ENCODE data around the gene DIAPH3.
"Not testable (repeated sequence)": the region's sequence is repeated elsewhere in the genome, so short reads cannot be mapped to it uniquely, and the experiment has no call there.

Gene DIAPH3, protein sequence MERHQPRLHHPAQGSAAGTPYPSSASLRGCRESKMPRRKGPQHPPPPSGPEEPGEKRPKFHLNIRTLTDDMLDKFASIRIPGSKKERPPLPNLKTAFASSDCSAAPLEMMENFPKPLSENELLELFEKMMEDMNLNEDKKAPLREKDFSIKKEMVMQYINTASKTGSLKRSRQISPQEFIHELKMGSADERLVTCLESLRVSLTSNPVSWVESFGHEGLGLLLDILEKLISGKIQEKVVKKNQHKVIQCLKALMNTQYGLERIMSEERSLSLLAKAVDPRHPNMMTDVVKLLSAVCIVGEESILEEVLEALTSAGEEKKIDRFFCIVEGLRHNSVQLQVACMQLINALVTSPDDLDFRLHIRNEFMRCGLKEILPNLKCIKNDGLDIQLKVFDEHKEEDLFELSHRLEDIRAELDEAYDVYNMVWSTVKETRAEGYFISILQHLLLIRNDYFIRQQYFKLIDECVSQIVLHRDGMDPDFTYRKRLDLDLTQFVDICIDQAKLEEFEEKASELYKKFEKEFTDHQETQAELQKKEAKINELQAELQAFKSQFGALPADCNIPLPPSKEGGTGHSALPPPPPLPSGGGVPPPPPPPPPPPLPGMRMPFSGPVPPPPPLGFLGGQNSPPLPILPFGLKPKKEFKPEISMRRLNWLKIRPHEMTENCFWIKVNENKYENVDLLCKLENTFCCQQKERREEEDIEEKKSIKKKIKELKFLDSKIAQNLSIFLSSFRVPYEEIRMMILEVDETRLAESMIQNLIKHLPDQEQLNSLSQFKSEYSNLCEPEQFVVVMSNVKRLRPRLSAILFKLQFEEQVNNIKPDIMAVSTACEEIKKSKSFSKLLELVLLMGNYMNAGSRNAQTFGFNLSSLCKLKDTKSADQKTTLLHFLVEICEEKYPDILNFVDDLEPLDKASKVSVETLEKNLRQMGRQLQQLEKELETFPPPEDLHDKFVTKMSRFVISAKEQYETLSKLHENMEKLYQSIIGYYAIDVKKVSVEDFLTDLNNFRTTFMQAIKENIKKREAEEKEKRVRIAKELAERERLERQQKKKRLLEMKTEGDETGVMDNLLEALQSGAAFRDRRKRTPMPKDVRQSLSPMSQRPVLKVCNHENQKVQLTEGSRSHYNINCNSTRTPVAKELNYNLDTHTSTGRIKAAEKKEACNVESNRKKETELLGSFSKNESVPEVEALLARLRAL

DNA sequence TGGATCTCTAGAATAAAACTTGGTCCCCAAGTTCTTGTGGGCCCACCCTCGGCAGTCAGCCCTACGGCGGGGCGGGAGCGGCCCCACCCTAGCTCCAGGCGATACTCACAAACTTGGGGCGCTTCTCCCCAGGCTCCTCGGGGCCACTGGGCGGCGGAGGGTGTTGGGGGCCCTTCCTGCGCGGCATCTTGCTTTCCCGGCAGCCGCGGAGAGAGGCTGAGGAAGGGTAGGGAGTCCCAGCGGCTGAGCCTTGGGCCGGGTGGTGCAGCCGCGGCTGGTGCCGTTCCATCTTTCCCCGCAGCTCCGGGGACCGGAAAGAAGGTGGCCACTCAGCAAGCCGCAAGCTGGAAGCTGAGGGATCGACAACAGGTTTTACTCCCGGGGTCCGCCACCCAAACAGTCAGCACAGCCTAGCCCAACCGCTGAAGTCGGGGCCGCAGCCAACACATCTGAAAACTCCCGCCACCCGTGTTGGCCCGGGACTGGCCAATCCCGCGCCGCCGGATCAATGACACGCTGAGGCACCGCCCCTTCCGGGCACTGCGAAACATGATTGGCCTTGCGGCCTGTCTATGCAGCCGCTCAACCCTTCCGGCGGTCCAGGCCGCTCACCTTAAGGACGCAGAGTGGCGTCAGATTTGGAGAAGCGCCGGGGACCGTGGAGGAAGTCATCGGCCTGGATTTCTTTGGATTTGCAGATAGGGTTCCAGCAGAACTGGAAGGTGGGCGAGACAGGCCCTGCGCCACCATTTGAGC, at the start of gene DIAPH3:
Gene DIAPH3 (minus strand): TSS at position 451 of the 756 bp plus-strand sequence. CDS start 162 bp downstream, at position 289.
- DNase-seq = peak; percentile 99

DNA sequence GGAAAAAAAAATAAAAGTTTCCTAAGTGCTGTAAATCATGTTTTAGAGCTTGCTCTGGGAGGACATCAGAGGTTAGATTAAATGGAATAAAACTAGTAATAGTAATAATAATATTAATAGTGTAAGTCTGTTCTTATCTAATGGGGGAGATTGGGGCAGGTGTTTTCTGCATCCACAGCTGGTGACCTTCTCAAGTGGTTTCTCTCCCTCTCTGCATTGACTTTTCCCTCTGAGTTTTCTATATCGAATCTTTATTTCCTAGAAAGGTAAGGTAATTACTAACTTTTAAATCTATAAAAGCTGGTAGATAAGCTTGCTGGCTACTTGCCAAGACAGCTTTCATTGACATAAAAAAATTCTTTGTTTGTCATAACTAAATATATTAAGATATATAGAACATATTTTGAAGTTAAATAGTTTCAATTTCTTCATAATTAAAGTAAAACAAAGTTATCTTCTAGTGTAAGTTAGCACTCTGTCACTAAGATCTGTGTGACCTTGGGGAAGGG, 49.6 kb upstream of the DIAPH3 start:
- no peak for DNase-seq

DNA sequence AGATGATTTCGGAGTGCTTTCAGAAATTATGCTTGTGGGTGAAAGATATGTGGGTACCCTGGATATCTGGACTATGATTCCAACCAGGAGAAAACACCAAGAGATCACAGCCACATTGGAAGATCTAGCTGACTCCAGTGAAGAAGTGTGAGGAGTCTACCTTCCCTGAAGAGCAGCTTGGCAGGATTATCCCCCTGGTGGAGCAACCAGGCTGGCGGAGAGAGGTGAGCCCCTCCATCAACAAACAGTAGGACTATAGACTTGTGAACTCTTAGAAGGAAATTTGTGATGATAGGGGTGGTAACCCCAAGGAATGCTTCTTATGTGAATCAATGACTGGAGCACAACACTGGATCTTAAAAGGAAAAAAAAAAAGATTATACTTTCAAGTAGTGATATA, 47.8 kb upstream of the DIAPH3 start:
- DNase-seq = no peak

DNA sequence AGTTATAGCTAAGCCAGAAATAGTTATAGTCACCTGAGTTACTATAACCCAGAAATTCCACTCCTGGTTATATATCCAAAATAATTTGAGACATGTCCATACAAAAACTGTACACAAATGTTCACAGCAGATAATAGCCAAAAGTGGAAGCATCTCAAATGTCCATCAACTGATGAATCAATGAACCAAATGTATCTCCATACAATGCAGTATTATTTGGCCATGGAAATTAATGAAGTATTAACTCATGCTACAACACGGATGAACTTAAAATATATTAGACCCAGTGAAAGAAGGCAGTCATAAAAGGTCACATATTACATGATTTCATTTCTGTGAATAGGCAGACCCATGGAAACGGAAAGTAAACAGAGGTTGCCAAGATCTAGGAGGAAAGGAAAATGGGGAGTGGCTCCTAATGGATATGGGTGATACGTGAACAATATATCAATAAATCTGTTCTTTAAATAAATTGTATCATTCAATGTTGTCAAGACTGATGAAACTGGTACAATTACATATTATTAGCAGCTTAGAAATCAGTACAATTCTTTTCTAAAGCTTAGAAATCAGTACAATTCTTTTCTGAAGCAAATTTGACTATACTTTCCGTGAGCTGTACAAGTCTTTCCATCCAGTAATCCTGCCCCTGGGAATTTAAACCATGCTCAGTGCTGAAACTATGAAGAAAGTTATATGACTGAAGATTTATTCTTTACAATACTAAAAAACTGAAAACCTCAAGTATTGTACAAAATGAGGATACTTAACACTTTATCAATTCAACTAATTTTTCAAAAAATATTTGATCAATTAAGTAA, 47.0 kb upstream of the DIAPH3 start:
- DNase-seq = no peak

DNA sequence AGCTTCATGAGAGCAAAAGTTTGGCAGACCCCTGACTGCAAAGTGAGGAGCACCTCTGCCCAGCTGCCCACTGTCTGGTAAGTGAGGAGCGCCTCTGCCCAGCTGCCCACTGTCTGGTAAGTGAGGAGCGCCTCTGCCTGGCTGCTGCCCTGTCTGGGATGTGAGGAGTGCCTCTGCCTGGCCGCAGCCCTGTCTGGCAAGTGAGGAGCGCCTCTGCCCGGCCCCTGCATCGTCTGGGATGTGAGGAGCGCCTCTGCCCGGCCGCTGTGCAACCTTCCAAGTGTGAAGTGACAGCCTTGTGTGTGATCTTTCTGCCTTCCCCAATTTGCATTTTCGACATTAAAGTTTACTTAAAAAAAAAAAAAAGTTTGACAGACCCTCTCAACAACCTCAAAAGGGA, 41.8 kb upstream of the DIAPH3 start:
- DNase-seq = not testable (repeated sequence)

DNA sequence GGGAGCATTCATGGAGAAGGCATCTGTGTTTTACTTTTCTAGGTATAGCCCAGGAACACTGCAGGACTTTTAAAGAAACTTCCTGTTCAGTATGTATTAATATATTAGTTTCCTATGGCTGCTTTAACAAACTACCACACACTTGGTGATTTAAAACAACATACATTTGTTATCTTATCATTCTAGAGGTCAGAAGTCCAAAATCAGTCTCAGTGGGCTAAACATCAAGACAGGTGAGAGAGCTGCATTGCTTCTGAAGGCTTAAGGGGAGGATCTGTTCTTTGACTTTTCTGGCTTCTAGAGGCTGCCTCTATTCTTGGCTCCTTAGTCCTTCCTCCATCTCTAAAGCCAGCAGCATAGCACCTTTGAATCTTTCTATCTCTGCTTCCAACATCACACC, 37.6 kb upstream of the DIAPH3 start:
- DNase-seq = no peak

DNA sequence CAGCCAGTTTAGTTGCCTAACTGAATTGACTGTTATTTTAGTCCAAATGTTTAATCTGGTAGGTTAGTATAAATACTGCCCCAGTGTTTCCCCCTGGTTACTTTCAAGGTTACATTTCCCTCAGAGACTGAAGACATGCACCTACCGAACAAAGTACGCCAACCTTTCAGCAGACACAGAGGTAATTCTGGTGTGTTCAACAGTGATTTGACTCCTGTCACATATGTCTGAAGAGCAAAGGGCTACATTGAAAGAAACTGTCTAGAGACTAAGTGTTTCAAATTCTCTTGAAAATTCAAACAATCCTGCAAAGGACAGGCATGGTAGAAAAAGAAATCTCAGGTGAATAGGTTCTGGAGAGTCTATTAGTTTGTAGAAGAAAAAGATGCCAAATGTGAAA, 32.2 kb upstream of the DIAPH3 start:
- not testable (repeated sequence) for DNase-seq

DNA sequence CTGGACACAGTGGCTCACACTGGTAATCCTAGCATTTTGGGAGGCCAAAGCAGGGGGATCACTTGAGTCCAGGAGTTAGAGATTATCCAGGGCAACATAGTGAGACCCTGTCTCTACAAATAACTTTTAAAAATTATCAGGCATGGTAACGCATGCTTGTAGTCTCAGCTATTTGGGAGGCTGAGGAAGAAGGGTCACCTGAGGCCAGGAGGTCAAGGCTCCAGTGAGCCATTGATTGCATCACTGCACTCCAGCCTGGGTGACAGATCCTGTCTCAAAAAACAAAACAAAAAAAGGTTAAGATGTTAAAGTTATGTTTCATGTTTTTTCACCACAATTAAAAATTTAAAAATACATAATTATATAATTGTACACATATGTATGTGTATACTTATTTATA, 19.2 kb upstream of the DIAPH3 start:
- no peak for DNase-seq

DNA sequence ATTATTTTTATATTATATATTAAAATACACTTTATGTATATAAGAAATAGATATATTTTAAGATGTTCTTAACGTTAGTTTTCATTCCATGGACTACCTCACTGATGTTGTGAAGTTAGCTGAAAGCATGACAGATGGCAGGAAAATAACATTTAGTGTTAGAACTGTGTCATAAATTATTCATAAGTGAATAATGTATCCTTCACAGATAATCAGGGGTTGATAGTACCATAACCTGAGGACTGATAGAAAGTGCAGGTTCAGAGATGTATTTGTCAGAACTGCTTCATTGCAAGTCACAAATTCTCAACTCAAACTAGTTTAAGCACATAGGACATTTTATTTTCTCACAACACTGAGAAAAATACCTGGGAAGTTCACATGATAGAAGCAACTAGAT, 14.6 kb upstream of the DIAPH3 start:
- DNase-seq = no peak

DNA sequence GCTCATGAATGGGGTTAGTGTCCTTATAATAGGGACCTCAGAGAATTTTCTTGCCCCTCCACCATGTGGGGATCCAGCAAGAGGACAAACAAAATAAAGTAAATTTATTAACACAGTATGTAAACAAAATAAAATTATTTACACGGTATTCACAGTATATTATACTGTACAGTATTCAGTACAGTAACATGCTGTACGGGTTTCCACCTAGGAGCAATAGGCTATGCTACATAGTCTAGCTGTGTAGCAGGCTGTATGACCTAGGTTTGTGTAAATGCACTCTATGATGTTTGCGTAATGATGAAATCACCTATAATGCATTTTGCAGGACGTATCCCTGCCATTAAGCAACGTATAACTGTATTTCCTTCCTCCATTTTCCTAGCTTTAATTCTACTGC, 11.8 kb upstream of the DIAPH3 start:
- DNase-seq = no peak

DNA sequence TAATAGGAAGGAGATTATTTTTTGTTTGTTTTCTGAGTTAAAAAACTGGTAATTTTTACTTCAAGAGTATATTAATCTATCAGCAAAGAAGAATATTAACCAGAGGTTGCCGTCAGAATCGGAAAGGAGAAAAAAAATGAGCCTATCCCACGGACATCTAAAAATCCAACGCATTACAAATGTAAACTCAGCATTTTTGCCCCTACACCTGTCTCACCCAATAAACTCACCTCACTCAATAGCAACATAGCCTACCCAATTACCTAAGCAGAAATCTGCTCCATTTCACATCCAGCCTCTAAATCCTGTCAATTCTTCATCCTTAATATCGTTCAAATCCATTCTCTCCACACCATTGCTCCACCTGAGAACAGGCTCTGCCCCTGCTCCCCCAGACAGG, 10.4 kb upstream of the DIAPH3 start:
- no peak for DNase-seq

DNA sequence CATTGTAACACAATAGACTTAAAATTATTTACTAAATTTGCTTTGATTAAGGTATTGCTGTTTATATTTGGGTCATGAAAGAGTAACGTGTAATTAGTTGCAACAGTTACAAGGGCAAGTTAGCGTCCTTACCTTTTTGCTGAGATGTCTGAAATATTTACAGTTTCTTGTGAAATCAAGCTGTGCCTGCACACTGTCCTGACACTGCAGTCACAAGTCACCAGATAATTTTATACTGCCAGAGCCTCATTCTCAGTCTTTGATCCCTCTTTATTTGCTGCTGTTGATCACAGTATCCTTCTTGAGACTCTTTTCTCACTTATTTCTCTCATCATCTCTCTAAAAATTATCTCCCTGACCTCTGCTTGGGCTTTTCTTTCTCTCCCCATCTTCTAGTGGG, 8.4 kb upstream of the DIAPH3 start:
- no peak for DNase-seq

DNA sequence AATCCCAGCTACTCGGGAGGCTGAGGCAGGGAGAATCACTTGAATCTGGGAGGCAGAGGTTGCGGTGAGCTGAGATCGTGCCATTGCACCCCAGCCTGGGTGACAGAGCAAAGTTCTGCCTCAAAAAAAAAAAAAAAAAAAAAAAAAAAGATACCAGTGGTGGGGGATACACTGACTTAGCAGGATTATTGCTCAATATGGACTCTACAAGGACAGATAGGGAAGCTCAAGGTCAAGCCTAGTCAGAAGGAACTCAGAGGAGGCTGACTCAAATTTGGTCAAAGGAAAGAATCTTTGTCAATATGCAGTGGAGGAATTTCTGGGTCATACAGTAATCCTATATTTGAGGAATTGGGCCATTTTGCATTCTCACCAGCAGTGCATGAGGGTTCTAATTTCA, 6.7 kb upstream of the DIAPH3 start:
- no peak for DNase-seq

DNA sequence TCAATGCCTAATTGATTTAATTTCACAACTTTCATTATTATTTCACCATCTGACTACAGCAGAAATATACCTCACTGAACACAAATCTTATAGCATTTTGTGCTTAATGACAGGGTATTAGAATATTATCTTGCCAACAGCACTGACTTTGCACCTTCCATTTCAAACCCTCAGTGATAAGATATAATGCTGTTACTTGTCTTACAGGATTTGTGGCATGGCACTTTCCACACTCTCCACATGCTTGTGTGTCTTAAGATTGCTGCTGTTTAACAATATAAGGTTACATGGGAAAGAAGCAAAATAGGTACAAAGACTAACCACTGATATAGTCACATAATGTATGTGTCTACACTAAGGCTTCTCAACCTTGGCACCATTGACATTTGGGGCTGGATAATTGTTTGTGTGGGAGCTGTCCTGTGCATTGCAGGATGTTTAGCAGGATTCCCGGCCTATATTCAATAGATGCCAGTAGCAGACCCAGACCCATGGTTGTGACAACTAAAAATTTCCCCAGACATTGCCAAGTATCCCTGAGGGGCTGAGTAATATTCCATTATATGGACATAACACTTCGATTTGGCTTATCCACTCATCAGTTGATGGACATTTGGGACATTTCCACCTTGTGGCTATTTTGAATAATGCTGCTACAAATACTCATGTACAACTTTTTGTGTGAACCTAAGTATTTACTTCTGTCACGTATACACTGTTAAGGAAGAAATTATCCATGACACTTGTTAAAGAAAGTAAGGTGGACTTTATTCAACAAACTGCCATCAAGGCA, 5.7 kb upstream of the DIAPH3 start:
- DNase-seq = no peak

DNA sequence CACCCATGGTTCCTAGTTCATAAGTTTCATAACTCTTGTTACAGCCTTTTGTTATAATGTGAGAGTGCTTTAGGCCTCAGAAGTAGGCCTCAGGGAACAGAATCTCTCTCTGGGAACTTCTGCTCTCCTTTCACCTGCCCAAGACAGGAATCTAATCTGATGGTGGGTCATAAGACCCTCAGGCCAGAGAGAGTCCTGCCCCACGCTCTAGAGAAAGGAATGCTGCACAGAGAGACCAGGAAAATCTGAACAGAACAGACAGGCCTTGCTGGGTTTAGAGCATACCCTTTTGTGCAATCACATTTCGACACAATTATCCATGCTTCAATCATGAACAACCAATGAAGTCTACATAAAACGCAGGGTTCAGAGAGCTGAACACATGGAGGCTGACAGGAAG, 3.4 kb upstream of the DIAPH3 start:
- DNase-seq = no peak

DNA sequence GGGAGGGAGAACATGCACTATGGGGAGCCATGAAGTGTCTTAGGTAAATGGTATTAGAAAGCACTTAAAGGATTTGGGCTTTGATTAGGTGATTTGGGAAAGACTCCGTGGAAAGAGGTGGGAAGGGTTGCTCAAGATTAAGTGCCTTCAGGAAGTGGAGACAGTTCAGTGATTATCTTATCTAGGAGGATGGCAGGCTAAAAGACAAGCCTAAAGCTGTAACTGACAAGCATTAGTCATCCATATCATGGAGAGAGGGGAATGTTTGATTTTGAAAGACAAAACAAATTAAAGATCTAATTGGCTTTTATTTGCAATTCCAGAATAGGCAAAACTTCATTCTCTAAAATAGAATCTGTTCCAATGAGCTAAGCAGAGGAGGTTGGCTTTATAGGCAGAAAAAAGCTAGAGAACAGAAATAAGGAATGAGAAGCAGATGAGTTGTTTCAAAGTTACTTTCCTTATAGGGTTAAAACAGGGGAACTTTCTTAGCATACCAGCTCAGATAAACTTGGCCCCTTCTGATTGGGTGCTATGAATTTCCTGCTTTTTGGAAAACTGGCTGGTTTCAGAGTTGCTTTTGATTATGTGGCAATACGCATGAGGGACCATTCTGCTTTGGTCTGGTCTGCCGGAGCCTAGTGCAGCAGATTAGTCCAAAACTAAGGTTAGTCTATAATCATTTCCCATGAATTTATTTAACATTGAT, 1.8 kb upstream of the DIAPH3 start:
- no peak for DNase-seq

DNA sequence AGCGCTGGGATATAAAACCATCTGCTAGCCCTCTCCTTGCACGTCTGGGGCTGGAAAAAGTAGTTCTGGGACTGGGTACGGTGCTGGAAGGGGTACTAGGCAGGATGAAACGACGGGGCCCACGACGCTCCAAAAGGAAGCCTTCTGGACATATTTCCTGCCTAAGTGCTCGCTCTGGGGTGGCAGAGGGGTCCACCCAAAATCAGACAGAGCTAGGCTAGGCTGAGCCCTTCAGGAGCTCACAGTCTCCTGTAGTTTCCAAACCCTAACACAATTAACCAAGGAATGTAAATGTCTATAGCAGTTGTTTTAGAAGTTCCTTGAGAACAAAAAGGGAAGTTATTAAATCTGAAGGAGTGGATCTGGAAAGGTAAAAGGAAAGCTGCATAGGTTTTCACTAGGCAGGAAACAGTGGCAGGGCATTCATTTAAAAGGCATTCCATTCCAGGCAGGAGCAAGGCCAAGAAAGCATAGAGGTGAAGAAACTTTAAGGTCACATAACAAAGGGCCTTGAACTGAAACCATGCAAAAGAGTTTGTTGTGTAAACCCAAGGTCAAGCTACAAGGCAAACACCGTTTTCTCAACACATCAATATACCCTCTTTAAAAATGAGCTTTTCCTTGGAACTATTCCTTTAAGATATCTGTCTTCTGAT, 634 bp upstream of the DIAPH3 start:
- no peak for DNase-seq

DNA sequence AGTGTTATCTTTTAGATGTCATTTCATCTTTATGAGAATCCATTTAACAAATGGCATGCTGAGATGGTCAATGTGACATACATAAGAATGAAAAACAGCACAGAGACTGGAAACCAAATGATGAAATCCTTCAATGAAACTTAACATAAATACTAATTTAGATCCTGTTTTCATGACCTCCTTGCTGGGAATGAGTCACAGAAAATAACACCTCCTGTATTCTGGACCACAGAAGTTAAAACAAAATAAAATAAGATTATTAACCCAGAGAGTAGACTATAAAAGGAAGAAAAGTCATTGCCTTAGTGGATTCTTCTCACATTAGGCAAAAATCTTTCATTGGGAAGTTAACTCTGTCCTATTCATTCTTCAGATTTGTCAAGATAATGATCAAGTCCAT, 1.6 kb downstream of the DIAPH3 start:
- DNase-seq = no peak

DNA sequence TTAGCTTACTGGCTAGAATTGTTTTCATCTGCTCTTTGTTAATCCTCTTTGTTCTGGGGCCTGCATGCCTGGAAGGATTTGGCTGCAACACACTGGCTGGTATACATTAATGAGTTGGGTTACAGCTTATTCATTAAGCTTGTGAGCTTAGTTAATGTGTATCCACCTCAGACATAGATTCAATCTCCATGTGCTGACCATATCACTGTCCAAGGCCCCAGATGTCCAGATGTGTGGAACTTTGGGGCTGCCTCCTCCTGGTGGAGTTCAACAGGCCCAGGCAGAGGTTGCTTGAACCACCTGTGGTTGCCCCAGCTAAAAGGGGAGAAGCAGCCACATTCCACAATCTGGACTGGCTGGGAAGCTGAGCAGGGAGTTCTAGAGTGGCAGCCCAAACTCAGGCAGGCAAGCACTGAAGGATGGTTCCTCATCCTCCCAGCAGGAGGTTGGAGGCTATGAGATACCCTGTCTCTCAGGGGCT, 5.4 kb downstream of the DIAPH3 start:
- DNase-seq = no peak

Data from right forelimb (tissue), 1 donor.